SK-N-SH (cell line): ENCODE data around the gene PLXND1. TPM values are rescaled to one million over a fixed set of nuclear protein-coding genes. Genes with fewer than 3 reads are reported as not detected.
A peak's percentile ranks its signal among the peaks of the same experiment; 100 is the strongest.

ENCODE experiments used
- CTCF ChIA-PET: fragments of 300-600, 350-600 bp; formaldehyde crosslinking; extraction: SDS; loops from one replicate; lab custom pipeline; 2021; lab: Yijun Ruan, JAX
- POLR2A ChIA-PET: fragments of 350-600 bp; sonication (Branson Sonifier 250); formaldehyde crosslinking; extraction: SDS; loops from one replicate; lab custom pipeline; 2020; ENCODE audit warnings: antibody characterized with exemption, inconsistent platforms; lab: Yijun Ruan, JAX
- DNase-seq: peaks from one replicate; pipeline ENCODE4 v3.0.0; 2012
- H2AFZ ChIP-seq: fragments of 200-600 bp; sonication (generic); 2 replicates; pipeline ENCODE4 v1.8.1; 2016; ENCODE audit warnings: antibody characterized with exemption, mild to moderate bottlenecking, low read depth
- H3F3A ChIP-seq: fragments of 200-600 bp; sonication (generic); replicated peaks from 2 replicates; pipeline ENCODE3; 2016; ENCODE audit warnings: antibody characterized with exemption, mild to moderate bottlenecking; ENCODE audit not compliant: insufficient read depth
- H3K27ac ChIP-seq, 2 experiments: fragments of 200-500 bp in 1 of 2; fragments of 200-600 bp in 1 of 2; sonication (Bioruptor generic) in 1 of 2; sonication (generic), shearing (Covaris generic) in 1 of 2; 2 replicates each; pipeline versions ENCODE4 v1.5.1 to v1.6.1; 2014 to 2016; ENCODE audit warnings: low read depth in 2 of 2, inconsistent platforms in 1 of 2, low read length in 1 of 2, mild to moderate bottlenecking in 1 of 2, mixed read lengths in 1 of 2
- H3K27me3 ChIP-seq: fragments of 200-600 bp; sonication (generic), shearing (Covaris generic); 2 replicates; pipeline ENCODE4 v1.6.1; 2016; ENCODE audit warnings: mixed run types; ENCODE audit not compliant: insufficient read depth
- H3K36me3 ChIP-seq, 2 experiments: fragments of 200-500 bp in 1 of 2; fragments of 200-600 bp in 1 of 2; sonication (Bioruptor generic) in 1 of 2; sonication (generic) in 1 of 2; replicated peaks in 1 of 2; 2 replicates each; pipeline versions ENCODE3 to v1.5.1; 2014 to 2016; ENCODE audit warnings: low read length in 1 of 2, mild to moderate bottlenecking in 1 of 2; ENCODE audit not compliant: insufficient read depth in 2 of 2, control insufficient read depth in 1 of 2
- H3K4me1 ChIP-seq, 2 experiments: fragments of 200-500 bp in 1 of 2; fragments of 200-600 bp in 1 of 2; sonication (Bioruptor generic) in 1 of 2; sonication (generic), shearing (Covaris generic) in 1 of 2; 2 replicates each; pipeline versions ENCODE4 v1.5.1 to v1.6.1; 2014 to 2016; ENCODE audit warnings: low read depth in 1 of 2, low read length in 1 of 2, mixed run types in 1 of 2; ENCODE audit not compliant: insufficient read depth in 2 of 2, control insufficient read depth in 1 of 2
- H3K4me2 ChIP-seq: fragments of 200-600 bp; sonication (generic), shearing (Covaris generic); 2 replicates; pipeline ENCODE4 v1.6.1; 2017; ENCODE audit warnings: mixed run types
- H3K4me3 ChIP-seq, 2 experiments: fragments of 200-500 bp in 1 of 2; fragments of 200-600 bp in 1 of 2; sonication (Bioruptor generic) in 1 of 2; sonication (generic), shearing (Covaris generic) in 1 of 2; 2 replicates each; pipeline versions ENCODE4 v1.5.1 to v1.8.1; 2014 to 2016; ENCODE audit warnings: low read depth in 2 of 2, inconsistent platforms in 1 of 2, low read length in 1 of 2, mild to moderate bottlenecking in 1 of 2, mixed read lengths in 1 of 2, moderate library complexity in 1 of 2
- H3K79me2 ChIP-seq: fragments of 200-600 bp; sonication (generic); 2 replicates; pipeline ENCODE4 v1.8.1; 2017; ENCODE audit warnings: mild to moderate bottlenecking; ENCODE audit not compliant: insufficient read depth
- H3K9ac ChIP-seq: fragments of 200-600 bp; sonication (generic); 2 replicates; pipeline ENCODE4 v1.6.1; 2017; ENCODE audit warnings: mixed run types
- H3K9me2 ChIP-seq: fragments of 200-600 bp; sonication (generic); 2 replicates; pipeline ENCODE4 v1.6.1; 2017; ENCODE audit warnings: mixed run types
- H3K9me3 ChIP-seq: fragments of 200-600 bp; sonication (generic); 2 replicates; pipeline ENCODE4 v1.6.1; 2017; ENCODE audit warnings: mixed run types, mild to moderate bottlenecking, moderate library complexity
- H4K20me1 ChIP-seq: fragments of 200-600 bp; sonication (generic); 2 replicates; pipeline ENCODE4 v1.6.1; 2017; ENCODE audit warnings: mild to moderate bottlenecking, mixed run types; ENCODE audit not compliant: insufficient read depth
- CHD2 ChIP-seq: fragments of 150-350 bp; IDR thresholded peaks from 2 replicates; pipeline ENCODE4 v1.6.1; 2018; ENCODE audit warnings: low read length; ENCODE audit not compliant: partially characterized antibody
- ELF1 ChIP-seq: IDR thresholded peaks from 2 replicates; pipeline ENCODE4 v1.4.0; 2012
- EP300 ChIP-seq, 2 experiments: IDR thresholded peaks; 2 replicates each; pipeline versions ENCODE4 v1.4.0 to v1.6.1; 2012; ENCODE audit warnings: borderline replicate concordance in 1 of 2, low read depth in 1 of 2, low read length in 1 of 2
- EZH2phosphoT487 ChIP-seq: fragments of 200-600 bp; sonication (generic); IDR thresholded peaks from 2 replicates; pipeline ENCODE4 v1.6.1; 2017; ENCODE audit warnings: low read depth, mixed run types, mild to moderate bottlenecking, antibody characterized with exemption, moderate library complexity, borderline replicate concordance
- FOSL2 ChIP-seq: IDR thresholded peaks from 2 replicates; pipeline ENCODE4 v1.4.0; 2012; ENCODE audit warnings: low read depth, mild to moderate bottlenecking, moderate library complexity, borderline replicate concordance
- FOXJ3 ChIP-seq: sonication (generic); formaldehyde crosslinking; IDR thresholded peaks from 2 replicates; pipeline ENCODE4 v1.5.1; 2020; ENCODE audit warnings: mild to moderate bottlenecking, missing genetic modification reagents
- FOXM1 ChIP-seq: IDR thresholded peaks from 2 replicates; pipeline ENCODE4 v1.4.0; 2012; ENCODE audit warnings: low read depth, mild to moderate bottlenecking
- GATA2 ChIP-seq: sonication (generic); formaldehyde crosslinking; IDR thresholded peaks from 2 replicates; pipeline ENCODE4 v1.5.0; 2020; ENCODE audit warnings: mild to moderate bottlenecking, missing genetic modification reagents
- JUND ChIP-seq: IDR thresholded peaks from 2 replicates; pipeline ENCODE4 v1.4.0; 2012
- MEF2A ChIP-seq: IDR thresholded peaks from 2 replicates; pipeline ENCODE4 v1.4.0; 2012; ENCODE audit warnings: low read depth, borderline replicate concordance
- MXI1 ChIP-seq: IDR thresholded peaks from 2 replicates; pipeline ENCODE4 v1.6.1; 2012; ENCODE audit warnings: mild to moderate bottlenecking, low read depth, low read length, improper control_type of control experiment
- NFIC ChIP-seq: IDR thresholded peaks from 2 replicates; pipeline ENCODE4 v1.4.0; 2012; ENCODE audit warnings: borderline replicate concordance
- RFX5 ChIP-seq: IDR thresholded peaks from 2 replicates; pipeline ENCODE4 v1.6.1; 2012; ENCODE audit warnings: mild to moderate bottlenecking, improper control_type of control experiment, low read length
- SMC3 ChIP-seq: IDR thresholded peaks from 2 replicates; pipeline ENCODE4 v1.6.1; 2012; ENCODE audit warnings: low read depth, low read length, improper control_type of control experiment
- TAF1 ChIP-seq: IDR thresholded peaks from 2 replicates; pipeline ENCODE4 v1.6.1; 2012; ENCODE audit warnings: low read depth, mild to moderate bottlenecking, low read length, moderate library complexity, borderline replicate concordance
- TEAD4 ChIP-seq: IDR thresholded peaks from 2 replicates; pipeline ENCODE4 v1.4.0; 2012; ENCODE audit warnings: mild to moderate bottlenecking, borderline replicate concordance; ENCODE audit not compliant: insufficient read depth
- YY1 ChIP-seq: IDR thresholded peaks from 2 replicates; pipeline ENCODE4 v1.4.0; 2012; ENCODE audit warnings: low read depth, mild to moderate bottlenecking
- WGBS: methylation state at CpG from one replicate; pipeline ENCODE4 v1.1.6; 2017; ENCODE audit warnings: low lambda C conversion rate; 5-methylcytosine and 5-hydroxymethylcytosine counted together
- polyA plus RNA-seq, 3 experiments: library from polyadenylated mRNA; depleted of rRNA; stranded (reverse); fragments of >200 nt; gene quantifications; 2 replicates each; pipeline ENCODE4 v1.2.3, GENCODE V29; 2012
- TF ChIP-seq, protein P1 (sequence below): fragments of 150-350 bp; IDR thresholded peaks from 2 replicates; pipeline ENCODE4 v1.6.1; 2016; ENCODE audit warnings: mild to moderate bottlenecking, low read depth, low read length
- TF ChIP-seq, protein P2 (sequence below): fragments of 200-600 bp; sonication (generic); IDR thresholded peaks from 2 replicates; pipeline ENCODE4 v1.6.1; 2017; ENCODE audit warnings: antibody characterized with exemption, mild to moderate bottlenecking, moderate library complexity

The PLXND1 gene
- polyA plus RNA-seq, 1 of the 3 experiments (the other 2 are of a cell fraction) = 53.5 TPM

DNA sequence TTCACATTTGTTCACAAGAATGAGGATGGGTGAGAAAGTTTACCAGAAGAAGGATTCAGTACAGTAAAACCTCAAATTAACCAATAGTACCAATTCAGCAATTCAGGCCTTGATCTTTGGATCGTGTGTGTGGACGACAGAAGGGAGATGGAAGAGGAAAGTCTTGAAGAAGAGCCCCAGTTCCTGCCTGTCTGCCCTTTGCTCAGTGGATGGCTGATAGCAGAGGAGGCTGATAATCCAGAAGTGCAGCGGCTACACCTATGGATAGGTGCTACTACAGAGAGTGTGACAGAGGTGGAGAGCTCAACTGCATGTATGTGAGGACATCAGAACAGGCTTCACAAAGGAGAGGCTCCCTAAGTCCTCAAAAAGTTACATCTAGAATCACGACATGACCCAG is 29.2 kb upstream of the PLXND1 start:
- no peak overlapping the region for H3K9ac ChIP-seq
- no peaks in the 10 kb centered on the region for H3K9me2 ChIP-seq
- no peaks in the 10 kb centered on the region for H3K79me2 ChIP-seq
- no peaks in the 10 kb centered on the region for H3K9me3 ChIP-seq
- H3K27me3 ChIP-seq = no peaks in the 10 kb centered on the region
- H3K27ac ChIP-seq = no peak overlapping the region
- 89% methylated on average over 4 of the region's 4 CpGs for WGBS
- POLR2A ChIA-PET = no interaction called here
- H4K20me1 ChIP-seq = no peaks in the 10 kb centered on the region
- H2AFZ ChIP-seq = no peak overlapping the region
- H3K36me3 ChIP-seq = no peaks in the 10 kb centered on the region
- no peaks in the 10 kb centered on the region for H3F3A ChIP-seq
- TF ChIP-seq EP300 (IDR thresholded peaks at IDR 0.05; ENCODE audit: borderline replicate concordance in 1 of 2, low read depth in 1 of 2, low read length in 1 of 2) = no peak
- no peak for TF ChIP-seq MEF2A
- TF ChIP-seq EZH2phosphoT487 = no peak
- no peak for TF ChIP-seq CHD2
- TF ChIP-seq, protein P1, sequence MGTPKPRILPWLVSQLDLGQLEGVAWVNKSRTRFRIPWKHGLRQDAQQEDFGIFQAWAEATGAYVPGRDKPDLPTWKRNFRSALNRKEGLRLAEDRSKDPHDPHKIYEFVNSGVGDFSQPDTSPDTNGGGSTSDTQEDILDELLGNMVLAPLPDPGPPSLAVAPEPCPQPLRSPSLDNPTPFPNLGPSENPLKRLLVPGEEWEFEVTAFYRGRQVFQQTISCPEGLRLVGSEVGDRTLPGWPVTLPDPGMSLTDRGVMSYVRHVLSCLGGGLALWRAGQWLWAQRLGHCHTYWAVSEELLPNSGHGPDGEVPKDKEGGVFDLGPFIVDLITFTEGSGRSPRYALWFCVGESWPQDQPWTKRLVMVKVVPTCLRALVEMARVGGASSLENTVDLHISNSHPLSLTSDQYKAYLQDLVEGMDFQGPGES = no peak
- TF ChIP-seq SMC3 = no peak
- no peak for TF ChIP-seq JUND
- no peak for TF ChIP-seq NFIC
- TF ChIP-seq, protein P2, sequence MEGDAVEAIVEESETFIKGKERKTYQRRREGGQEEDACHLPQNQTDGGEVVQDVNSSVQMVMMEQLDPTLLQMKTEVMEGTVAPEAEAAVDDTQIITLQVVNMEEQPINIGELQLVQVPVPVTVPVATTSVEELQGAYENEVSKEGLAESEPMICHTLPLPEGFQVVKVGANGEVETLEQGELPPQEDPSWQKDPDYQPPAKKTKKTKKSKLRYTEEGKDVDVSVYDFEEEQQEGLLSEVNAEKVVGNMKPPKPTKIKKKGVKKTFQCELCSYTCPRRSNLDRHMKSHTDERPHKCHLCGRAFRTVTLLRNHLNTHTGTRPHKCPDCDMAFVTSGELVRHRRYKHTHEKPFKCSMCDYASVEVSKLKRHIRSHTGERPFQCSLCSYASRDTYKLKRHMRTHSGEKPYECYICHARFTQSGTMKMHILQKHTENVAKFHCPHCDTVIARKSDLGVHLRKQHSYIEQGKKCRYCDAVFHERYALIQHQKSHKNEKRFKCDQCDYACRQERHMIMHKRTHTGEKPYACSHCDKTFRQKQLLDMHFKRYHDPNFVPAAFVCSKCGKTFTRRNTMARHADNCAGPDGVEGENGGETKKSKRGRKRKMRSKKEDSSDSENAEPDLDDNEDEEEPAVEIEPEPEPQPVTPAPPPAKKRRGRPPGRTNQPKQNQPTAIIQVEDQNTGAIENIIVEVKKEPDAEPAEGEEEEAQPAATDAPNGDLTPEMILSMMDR = no peak
- TF ChIP-seq, all 33 proteins: peak for 0
- Histone ChIP-seq H3K4me3 (no peak overlapping the region), H3K4me2 (no peak overlapping the region), H3K4me1 (no peaks in the 10 kb centered on the region)
- CTCF ChIA-PET = interaction anchor here (0.7 kb wide), 1 partner anchor 306 kb away, joined by 3 read pairs; no protein-coding TSS in a partner anchor
- DNase-seq = no peak

DNA sequence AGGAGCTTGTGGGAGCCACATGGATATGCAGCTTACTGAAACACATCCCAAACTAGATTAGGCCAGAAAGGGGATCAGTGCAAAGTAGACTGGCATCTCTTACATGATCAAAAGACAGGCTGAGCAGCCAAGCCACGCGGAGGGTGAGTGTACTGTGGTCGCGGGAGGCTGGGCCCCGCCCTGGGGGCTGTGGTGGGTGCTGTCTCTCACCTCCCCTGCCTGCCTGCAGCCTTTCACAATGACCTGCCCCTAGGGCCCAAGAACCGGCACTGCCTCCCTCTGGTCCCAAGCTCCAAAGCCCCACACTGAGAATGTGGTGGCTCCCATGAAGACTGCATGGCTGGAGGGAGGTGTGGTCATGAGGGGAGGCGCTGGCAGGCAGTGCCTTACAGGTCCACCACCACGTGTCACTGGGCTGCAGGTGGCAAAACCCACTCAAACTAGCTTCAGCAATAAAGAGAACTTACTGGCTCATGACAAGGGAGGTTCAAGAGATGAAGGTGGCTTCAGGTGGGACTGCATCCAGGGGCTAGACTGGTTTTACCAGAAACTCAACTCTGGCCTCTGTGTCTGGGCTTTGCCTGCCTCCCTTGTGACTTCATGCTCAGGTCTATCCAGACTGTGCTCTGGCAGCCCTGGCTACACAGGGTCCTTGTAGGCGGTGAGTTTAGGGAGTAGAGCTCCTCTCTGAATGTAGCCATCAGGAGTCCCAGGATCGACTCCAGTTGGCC is 27.4 kb upstream of the PLXND1 start:
- H3K9ac ChIP-seq = no peak overlapping the region
- no peak overlapping the region for H3K4me3 ChIP-seq
- 100% methylated on average over 4 of the region's 10 CpGs for WGBS
- no peaks in the 10 kb centered on the region for H3K9me2 ChIP-seq
- POLR2A ChIA-PET = no interaction called here
- no peaks in the 10 kb centered on the region for H3K4me1 ChIP-seq
- H2AFZ ChIP-seq = no peak overlapping the region
- no peaks in the 10 kb centered on the region for H3K9me3 ChIP-seq
- no peaks in the 10 kb centered on the region for H3F3A ChIP-seq
- TF ChIP-seq RFX5 (no peak), FOXJ3 (CRISPR knock-in tag) (no peak), GATA2 (no peak), FOXM1 (no peak), SMC3 (no peak), MXI1 (no peak), ELF1 (no peak), YY1 (no peak), JUND (no peak), TEAD4 (no peak), CHD2 (no peak), TAF1 (no peak), FOSL2 (no peak), EZH2phosphoT487 (no peak)
- TF ChIP-seq, protein P1 = no peak
- TF ChIP-seq, all 33 proteins: peak for 0
- Histone ChIP-seq H3K27ac (no peak overlapping the region), H3K36me3 (no peaks in the 10 kb centered on the region), H4K20me1 (no peaks in the 10 kb centered on the region), H3K4me2 (no peak overlapping the region), H3K79me2 (no peaks in the 10 kb centered on the region), H3K27me3 (no peaks in the 10 kb centered on the region)
- peak; percentile 16 for DNase-seq
- CTCF ChIA-PET = interaction anchor here (0.6 to 2.7 kb wide), 5 partner anchors 15 to 308 kb away, joined by 3 to 12 read pairs (median 4); no protein-coding TSS in a partner anchor
